Neutrophil (primary cell): ENCODE measurements around the gene GPR34.
"Not testable (repeated sequence)": the region's sequence is repeated elsewhere in the genome, so short reads cannot be mapped to it uniquely, and the experiment has no call there.

Experiments used
- H3K27ac ChIP-seq: fragments of 200-600 bp; sonication (generic); 2 replicates; pipeline ENCODE4 v1.5.1; 2016; ENCODE audit warnings: mild to moderate bottlenecking, moderate library complexity
- H3K27me3 ChIP-seq: fragments of 200-600 bp; sonication (generic); 2 replicates; pipeline ENCODE4 v1.6.0; 2016; ENCODE audit warnings: mild to moderate bottlenecking
- H3K36me3 ChIP-seq: fragments of 200-600 bp; sonication (generic); 2 replicates; pipeline ENCODE4 v1.5.1; 2017
- H3K4me1 ChIP-seq, 2 experiments: fragments of 200-600 bp in 1 of 2; sonication (generic) in 1 of 2; 1 replicate in 1 of 2; 2 replicates in 1 of 2; pipeline versions ENCODE4 v1.5.1 to v1.6.1; 2013 to 2016; ENCODE audit warnings: low read depth in 1 of 2, low read length in 1 of 2, mild to moderate bottlenecking in 1 of 2, moderate library complexity in 1 of 2; ENCODE audit not compliant: control insufficient read depth in 1 of 2, insufficient read depth in 1 of 2
- H3K4me3 ChIP-seq, 2 experiments: fragments of 200-600 bp in 1 of 2; sonication (generic) in 1 of 2; 1 replicate in 1 of 2; 2 replicates in 1 of 2; pipeline ENCODE4 v1.5.1; 2013 to 2016; ENCODE audit warnings: low read depth in 1 of 2, low read length in 1 of 2, mild to moderate bottlenecking in 1 of 2, moderate library complexity in 1 of 2
- H3K9me3 ChIP-seq: fragments of 200-600 bp; sonication (generic); 2 replicates; pipeline ENCODE4 v1.5.1; 2016
- TF ChIP-seq, protein P1 (sequence below): fragments of 200-600 bp; sonication (generic); IDR thresholded peaks from 2 replicates; pipeline ENCODE4 v1.5.1; 2016; ENCODE audit warnings: antibody characterized with exemption

Gene GPR34

GRCh38 chrX:41708486-41708885, 19.7 kb downstream of the GPR34 start:
- H3K9me3 ChIP-seq = no peaks in the 10 kb centered on the region
- TF ChIP-seq, protein P1, sequence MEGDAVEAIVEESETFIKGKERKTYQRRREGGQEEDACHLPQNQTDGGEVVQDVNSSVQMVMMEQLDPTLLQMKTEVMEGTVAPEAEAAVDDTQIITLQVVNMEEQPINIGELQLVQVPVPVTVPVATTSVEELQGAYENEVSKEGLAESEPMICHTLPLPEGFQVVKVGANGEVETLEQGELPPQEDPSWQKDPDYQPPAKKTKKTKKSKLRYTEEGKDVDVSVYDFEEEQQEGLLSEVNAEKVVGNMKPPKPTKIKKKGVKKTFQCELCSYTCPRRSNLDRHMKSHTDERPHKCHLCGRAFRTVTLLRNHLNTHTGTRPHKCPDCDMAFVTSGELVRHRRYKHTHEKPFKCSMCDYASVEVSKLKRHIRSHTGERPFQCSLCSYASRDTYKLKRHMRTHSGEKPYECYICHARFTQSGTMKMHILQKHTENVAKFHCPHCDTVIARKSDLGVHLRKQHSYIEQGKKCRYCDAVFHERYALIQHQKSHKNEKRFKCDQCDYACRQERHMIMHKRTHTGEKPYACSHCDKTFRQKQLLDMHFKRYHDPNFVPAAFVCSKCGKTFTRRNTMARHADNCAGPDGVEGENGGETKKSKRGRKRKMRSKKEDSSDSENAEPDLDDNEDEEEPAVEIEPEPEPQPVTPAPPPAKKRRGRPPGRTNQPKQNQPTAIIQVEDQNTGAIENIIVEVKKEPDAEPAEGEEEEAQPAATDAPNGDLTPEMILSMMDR = no peak
- no peaks in the 10 kb centered on the region for H3K27me3 ChIP-seq
- H3K4me1 ChIP-seq = peaks cover 40 to 41% of the 10 kb centered on the region in 2 experiments
- H3K27ac ChIP-seq = no peak overlapping the region
- no peak overlapping the region for H3K4me3 ChIP-seq
- H3K36me3 ChIP-seq = no peaks in the 10 kb centered on the region

DNA sequence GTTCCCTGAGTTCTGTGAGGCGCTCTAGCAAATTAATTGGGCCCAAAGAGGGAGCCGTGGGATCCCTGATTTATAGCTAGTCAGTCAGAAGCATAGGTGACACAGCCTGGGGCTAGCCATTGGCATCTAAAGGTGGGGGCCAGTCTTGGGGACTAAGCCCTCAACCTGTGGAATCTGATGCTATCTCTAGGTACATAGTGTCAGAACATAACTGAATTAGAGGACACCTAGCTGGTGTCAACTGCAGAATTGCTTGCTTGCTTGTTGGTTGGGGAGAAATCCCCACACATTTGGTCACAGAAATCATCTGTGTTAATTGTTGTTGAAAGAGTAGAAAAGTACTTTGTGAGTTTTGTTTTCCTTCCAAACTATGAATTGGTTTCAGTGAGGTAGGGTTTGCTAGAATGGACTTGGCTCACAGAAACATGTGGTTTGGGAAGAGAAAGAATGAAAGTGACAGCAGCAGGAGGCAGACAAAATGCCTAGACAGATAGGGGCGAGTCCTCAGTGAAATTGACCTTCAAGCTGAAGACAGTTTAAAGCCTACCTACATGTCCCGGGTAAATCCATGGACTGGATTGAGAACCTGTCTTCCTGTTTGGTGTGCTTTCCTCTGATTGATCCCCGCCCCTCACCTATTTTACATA, 22.4 kb downstream of the GPR34 start:
- TF ChIP-seq, protein P1 = no peak
- no peak overlapping the region for H3K27ac ChIP-seq
- peaks cover 15 to 16% of the 10 kb centered on the region in 2 experiments for H3K4me1 ChIP-seq
- H3K9me3 ChIP-seq = no peaks in the 10 kb centered on the region
- H3K4me3 ChIP-seq = no peak overlapping the region
- no peaks in the 10 kb centered on the region for H3K27me3 ChIP-seq
- H3K36me3 ChIP-seq = no peaks in the 10 kb centered on the region

DNA sequence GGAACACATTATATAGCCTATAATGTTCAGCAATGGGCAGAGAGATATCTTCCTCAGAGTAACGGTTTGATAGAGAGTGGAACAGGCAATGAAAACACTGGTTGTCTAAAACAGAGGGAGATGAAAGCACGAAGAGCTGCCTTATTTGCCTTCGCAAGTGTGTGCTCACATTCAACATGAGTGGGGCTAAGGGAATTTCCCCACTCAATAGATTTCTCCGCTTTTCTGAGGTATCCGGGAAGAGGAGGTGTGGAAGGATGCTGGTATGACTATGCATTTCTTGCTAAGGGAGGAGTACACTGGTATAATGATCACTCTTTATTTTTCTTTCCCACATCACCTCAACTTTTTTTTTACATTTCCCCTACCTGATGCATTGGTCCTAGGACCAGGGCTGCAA, 27.4 kb downstream of the GPR34 start:
- Histone ChIP-seq H3K36me3 (no peaks in the 10 kb centered on the region), H3K4me3 (no peak overlapping the region), H3K9me3 (no peaks in the 10 kb centered on the region), H3K27ac (no peak overlapping the region), H3K4me1 (peaks cover 25 to 28% of the 10 kb centered on the region in 2 experiments), H3K27me3 (no peaks in the 10 kb centered on the region)
- TF ChIP-seq, protein P1 = no peak

GRCh38 chrX:41716767-41717473, 28.1 kb downstream of the GPR34 start:
- Histone ChIP-seq H3K4me1 (peaks cover 25 to 29% of the 10 kb centered on the region in 2 experiments), H3K9me3 (no peaks in the 10 kb centered on the region), H3K27me3 (no peaks in the 10 kb centered on the region), H3K4me3 (no peak overlapping the region), H3K27ac (no peak overlapping the region), H3K36me3 (no peaks in the 10 kb centered on the region)
- TF ChIP-seq, protein P1 = no peak

- peaks cover 43 to 47% of the 10 kb centered on the region in 2 experiments for H3K4me1 ChIP-seq
These were observed 29.9 kb downstream of the GPR34 start for GRCh38 chrX:41718481-41719235.

DNA sequence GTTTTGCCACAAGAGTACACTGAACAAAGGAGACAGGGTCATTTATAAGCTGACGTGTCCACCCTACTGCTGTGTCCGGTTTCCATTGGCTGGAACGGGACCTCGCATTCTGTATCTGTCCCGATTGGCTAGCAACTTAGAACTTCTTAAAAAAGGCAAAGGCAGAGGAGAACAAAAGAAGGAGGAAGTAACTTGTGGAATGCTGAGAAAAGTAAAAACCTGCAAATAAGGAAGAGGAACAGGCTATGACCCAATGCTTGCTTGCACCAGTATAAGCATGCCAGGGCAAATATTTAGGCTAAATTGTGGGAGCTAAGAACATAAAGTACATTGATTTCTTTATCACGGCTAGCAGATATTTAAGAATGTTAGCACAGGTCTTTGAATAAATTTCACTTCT, 30.8 kb downstream of the GPR34 start:
- Histone ChIP-seq H3K27ac (peak overlapping the region; percentile 79), H3K4me1 (peaks cover 51 to 56% of the 10 kb centered on the region in 2 experiments)
- H3K27me3 ChIP-seq, H3K9me3 ChIP-seq, H3K36me3 ChIP-seq, H3K4me3 ChIP-seq: not testable (repeated sequence)

More at GRCh38 chrX:41718481-41719235, 29.9 kb downstream of the GPR34 start:
- TF ChIP-seq, protein P1 = no peak
- Histone ChIP-seq H3K27me3 (no peaks in the 10 kb centered on the region), H3K4me3 (no peak overlapping the region), H3K9me3 (no peaks in the 10 kb centered on the region), H3K36me3 (no peaks in the 10 kb centered on the region), H3K27ac (peak overlapping the region; percentile 79)
